Fibroblast of mammary gland (primary cell): ENCODE data around the gene CEP55.
A peak's percentile ranks its signal among the peaks of the same experiment; 100 is the strongest.

Experiments used
- DNase-seq: peaks from one replicate; pipeline ENCODE4 v3.0.0-alpha.2; 2010; ENCODE audit warnings: low read depth
- H3K4me3 ChIP-seq: 2 replicates; pipeline ENCODE4 v1.5.1; 2011; ENCODE audit warnings: low read depth, mild to moderate bottlenecking, low read length, moderate library complexity; ENCODE audit not compliant: control insufficient read depth
- CTCF ChIP-seq: conservative IDR thresholded peaks from 2 replicates; pipeline ENCODE4 v1.5.1; 2011; ENCODE audit warnings: low read depth, low read length, inconsistent platforms; ENCODE audit not compliant: control insufficient read depth, insufficient read depth

CEP55 gene

GRCh38 chr10:93554316-93554663, 57.9 kb downstream of the CEP55 start:
- DNase-seq: no peak
- no peak overlapping the region for H3K4me3 ChIP-seq
- TF ChIP-seq CTCF: no peak

- H3K4me3 ChIP-seq: no peak overlapping the region
- peak; percentile 80 for TF ChIP-seq CTCF
- peak; percentile 64 for DNase-seq
Observed at GRCh38 chr10:93554760-93555432, 58.5 kb downstream of the CEP55 start.

GRCh38 chr10:93559490-93559889, 63.1 kb downstream of the CEP55 start:
- no peak for DNase-seq
- TF ChIP-seq CTCF: no peak
- no peak overlapping the region for H3K4me3 ChIP-seq

GRCh38 chr10:93560541-93560940, 64.1 kb downstream of the CEP55 start:
- no peak for DNase-seq
- TF ChIP-seq CTCF: no peak
- no peak overlapping the region for H3K4me3 ChIP-seq

GRCh38 chr10:93565446-93565845, 69.0 kb downstream of the CEP55 start:
- no peak for TF ChIP-seq CTCF
- DNase-seq: no peak
- no peak overlapping the region for H3K4me3 ChIP-seq

- TF ChIP-seq CTCF: no peak
- H3K4me3 ChIP-seq: no peak within 1 kb of the TSS
- DNase-seq: no peak
Observed at GRCh38 chr10:93566435-93567276, 70.2 kb downstream of the CEP55 start, which contains the start of gene FFAR4. FFAR4 (plus strand) TSS chr10:93566665; CDS start chr10:93566721, 56 bp downstream.
